A549 (cell line): ENCODE results near the gene BBIP1. TPM values are rescaled to one million over a fixed set of nuclear protein-coding genes. Genes with fewer than 3 reads are reported as not detected.

ENCODE experiments used
- ATAC-seq, 2 experiments: fragments of 200-7000 bp in 1 of 2; fragments of >200 bp in 1 of 2; cut with Nextera tagmentation in 1 of 2; cut with Tn5 transposase in 1 of 2; 3 replicates each; pipeline versions ENCODE4 v1.8.0 to v1.9.1; 2018 to 2020; ENCODE audit warnings: mild to moderate bottlenecking in 1 of 2, moderate library complexity in 1 of 2
- CTCF ChIA-PET: fragments of 300-600 bp; sonication (Branson Sonifier 250); formaldehyde crosslinking; extraction: SDS; loops from one replicate; lab custom pipeline; 2021; ENCODE audit warnings: antibody characterized with exemption, inconsistent platforms; lab: Yijun Ruan, JAX
- POLR2A ChIA-PET: fragments of 350-600 bp; formaldehyde crosslinking; extraction: SDS; loops from one replicate; lab custom pipeline; 2021; ENCODE audit warnings: antibody characterized with exemption, inconsistent platforms; lab: Yijun Ruan, JAX
- DNase-seq, 2 experiments: peaks; one replicate each; pipeline versions ENCODE4 v3.0.0 to v3.0.0-alpha.2; 2011 to 2016; ENCODE audit warnings: low read depth in 1 of 2, low spot score in 1 of 2
- FAIRE-seq: peaks from 2 replicates; lab custom pipeline; 2011; peaks lifted over from hg19 to GRCh38; lab: Jason Lieb, UNC
- H3K27ac ChIP-seq, 2 experiments: fragments of >200 bp; sonication (Bioruptor Twin); formaldehyde crosslinking; 3 replicates each; pipeline ENCODE4 v1.5.1; 2016 to 2017
- H3K4me1 ChIP-seq: fragments of >200 bp; sonication (Bioruptor Twin); formaldehyde crosslinking; 3 replicates; pipeline ENCODE4 v1.6.1; 2016
- H3K4me2 ChIP-seq: fragments of >200 bp; sonication (Bioruptor Twin); formaldehyde crosslinking; 3 replicates; pipeline ENCODE4 v1.6.1; 2016
- H3K4me3 ChIP-seq: fragments of >200 bp; sonication (Bioruptor Twin); formaldehyde crosslinking; 3 replicates; pipeline ENCODE4 v1.5.1; 2016
- H3K9me3 ChIP-seq: fragments of >200 bp; sonication (Bioruptor Twin); formaldehyde crosslinking; 3 replicates; pipeline ENCODE4 v1.6.1; 2016
- BCL3 ChIP-seq: fragments of >200 bp; sonication (Bioruptor Twin); formaldehyde crosslinking; IDR thresholded peaks from 3 replicates; pipeline ENCODE4 v1.6.1; 2016
- CBX8 ChIP-seq: fragments of 200-600 bp; sonication (generic); IDR thresholded peaks from 2 replicates; pipeline ENCODE4 v1.6.1; 2016
- CEBPB ChIP-seq, 2 experiments: fragments of >200 bp in 1 of 2; sonication (Bioruptor Twin) in 1 of 2; formaldehyde crosslinking in 1 of 2; IDR thresholded peaks; 2 replicates each; pipeline ENCODE4 v1.6.1; 2012 to 2016
- CHD4 ChIP-seq: fragments of 200-600 bp; sonication (generic); IDR thresholded peaks from 2 replicates; pipeline ENCODE4 v1.6.1; 2016; ENCODE audit warnings: antibody characterized with exemption, mild to moderate bottlenecking, borderline replicate concordance
- CTCF ChIP-seq: fragments of >200 bp; sonication (Bioruptor Twin); formaldehyde crosslinking; IDR thresholded peaks from 3 replicates; pipeline ENCODE4 v1.5.1; 2016
- EHMT2 ChIP-seq: fragments of 200-600 bp; sonication (generic); IDR thresholded peaks from 2 replicates; pipeline ENCODE4 v1.6.1; 2016; ENCODE audit warnings: antibody characterized with exemption, low read depth, mild to moderate bottlenecking, moderate library complexity
- EP300 ChIP-seq, 2 experiments: fragments of >200 bp; sonication (Bioruptor Twin); formaldehyde crosslinking; IDR thresholded peaks; 2 replicates in 1 of 2; 3 replicates in 1 of 2; pipeline ENCODE4 v1.6.1; 2016 to 2017
- FOSB ChIP-seq: fragments of 250-450 bp; sonication (Bioruptor Pico); IDR thresholded peaks from 2 replicates; pipeline ENCODE4 v1.5.0; 2020; ENCODE audit warnings: mild to moderate bottlenecking, moderate library complexity
- FOSL2 ChIP-seq, 2 experiments: fragments of 450-650 bp in 1 of 2; fragments of >200 bp in 1 of 2; sonication (Bioruptor Twin) in 1 of 2; formaldehyde crosslinking; IDR thresholded peaks; 2 replicates each; pipeline versions ENCODE4 v1.5.0 to v1.6.1; 2016 to 2020; ENCODE audit warnings: mild to moderate bottlenecking in 1 of 2, moderate library complexity in 1 of 2
- GATA3 ChIP-seq: IDR thresholded peaks from 2 replicates; pipeline ENCODE4 v1.6.1; 2012; ENCODE audit warnings: borderline replicate concordance
- HDAC2 ChIP-seq: fragments of 200-600 bp; sonication (generic); IDR thresholded peaks from 2 replicates; pipeline ENCODE4 v1.6.1; 2016
- HEYL ChIP-seq: fragments of 250-450 bp; sonication (Bioruptor Pico); IDR thresholded peaks from 2 replicates; pipeline ENCODE4 v1.8.0; 2021; ENCODE audit warnings: mild to moderate bottlenecking, moderate library complexity
- HOXA7 ChIP-seq: fragments of 250-450 bp; sonication (Bioruptor Pico); IDR thresholded peaks from 2 replicates; pipeline ENCODE4 v1.5.0; 2020; ENCODE audit warnings: mild to moderate bottlenecking, moderate library complexity
- JUN ChIP-seq, 2 experiments: fragments of >200 bp; sonication (Bioruptor Twin); formaldehyde crosslinking; IDR thresholded peaks; 2 replicates in 1 of 2; 3 replicates in 1 of 2; pipeline ENCODE4 v1.6.1; 2016 to 2017
- JUNB ChIP-seq: fragments of >200 bp; sonication (Bioruptor Twin); formaldehyde crosslinking; IDR thresholded peaks from 2 replicates; pipeline ENCODE4 v1.6.1; 2016
- MAZ ChIP-seq: fragments of 150-350 bp; IDR thresholded peaks from 2 replicates; pipeline ENCODE4 v1.6.1; 2014; ENCODE audit warnings: antibody characterized with exemption, low read depth, low read length, borderline replicate concordance
- NPAS2 ChIP-seq: fragments of 250-450 bp; sonication (Bioruptor Pico); IDR thresholded peaks from 2 replicates; pipeline ENCODE4 v1.8.0; 2022; ENCODE audit warnings: mild to moderate bottlenecking, moderate library complexity, borderline replicate concordance
- NR3C1 ChIP-seq: fragments of >200 bp; sonication (Bioruptor Twin); formaldehyde crosslinking; IDR thresholded peaks from 3 replicates; pipeline ENCODE4 v1.6.1; 2017
- POLR2AphosphoS2 ChIP-seq: conservative IDR thresholded peaks from 2 replicates; pipeline ENCODE4 v1.6.1; 2012; ENCODE audit warnings: low read length, improper control_type of control experiment, inconsistent platforms
- RFX5 ChIP-seq: fragments of 450-650 bp; IDR thresholded peaks from 2 replicates; pipeline ENCODE4 v1.7.1; 2014; ENCODE audit warnings: antibody characterized with exemption, mild to moderate bottlenecking, moderate library complexity
- TFCP2L1 ChIP-seq: fragments of 250-450 bp; sonication (Bioruptor Pico); IDR thresholded peaks from 2 replicates; pipeline ENCODE4 v1.5.0; 2021; ENCODE audit warnings: mild to moderate bottlenecking
- TP53 ChIP-seq: fragments of 250-450 bp; sonication (Bioruptor Pico); IDR thresholded peaks from 2 replicates; pipeline ENCODE4 v1.5.0; 2021; ENCODE audit warnings: mild to moderate bottlenecking, moderate library complexity
- ZC3H11A ChIP-seq: fragments of 450-650 bp; IDR thresholded peaks from 2 replicates; pipeline ENCODE4 v1.6.1; 2014; ENCODE audit warnings: antibody characterized with exemption, mild to moderate bottlenecking
- ZFP36 ChIP-seq: fragments of 450-650 bp; IDR thresholded peaks from 2 replicates; pipeline ENCODE4 v1.6.1; 2014; ENCODE audit warnings: borderline replicate concordance; ENCODE audit not compliant: partially characterized antibody
- ZNF302 ChIP-seq: fragments of 250-450 bp; sonication (Bioruptor Pico); IDR thresholded peaks from 2 replicates; pipeline ENCODE4 v1.9.0; 2021; ENCODE audit warnings: inconsistent platforms, mild to moderate bottlenecking, moderate library complexity
- ZSCAN20 ChIP-seq: fragments of 250-450 bp; sonication (Bioruptor Pico); IDR thresholded peaks from 2 replicates; pipeline ENCODE4 v1.8.0; 2022; ENCODE audit warnings: mild to moderate bottlenecking, moderate library complexity
- WGBS: methylation state at CpG from one replicate; pipeline ENCODE4 v1.1.6; 2017; ENCODE audit errors: missing lambda C conversion rate; 5-methylcytosine and 5-hydroxymethylcytosine counted together
- polyA plus RNA-seq, 4 experiments: library from polyadenylated mRNA; depleted of rRNA in 3 of 4; stranded (reverse); fragments of >200 nt; fragmentation: RNase III in 1 of 4; extraction: RNeasy Plus Mini Kit Qiagen cat#74134 plus additional on column Dnase treatment in 1 of 4; gene quantifications; 2 replicates in 3 of 4; 3 replicates in 1 of 4; pipeline ENCODE4 v1.2.3, GENCODE V29; 2011 to 2017
- TF ChIP-seq, protein P1 (sequence below): IDR thresholded peaks from 2 replicates; pipeline ENCODE4 v1.6.1; 2012

BBIP1 gene
- polyA plus RNA-seq, 2 of the 4 experiments (the other 2 are of a cell fraction) = 57.2 to 83.4 TPM

DNA sequence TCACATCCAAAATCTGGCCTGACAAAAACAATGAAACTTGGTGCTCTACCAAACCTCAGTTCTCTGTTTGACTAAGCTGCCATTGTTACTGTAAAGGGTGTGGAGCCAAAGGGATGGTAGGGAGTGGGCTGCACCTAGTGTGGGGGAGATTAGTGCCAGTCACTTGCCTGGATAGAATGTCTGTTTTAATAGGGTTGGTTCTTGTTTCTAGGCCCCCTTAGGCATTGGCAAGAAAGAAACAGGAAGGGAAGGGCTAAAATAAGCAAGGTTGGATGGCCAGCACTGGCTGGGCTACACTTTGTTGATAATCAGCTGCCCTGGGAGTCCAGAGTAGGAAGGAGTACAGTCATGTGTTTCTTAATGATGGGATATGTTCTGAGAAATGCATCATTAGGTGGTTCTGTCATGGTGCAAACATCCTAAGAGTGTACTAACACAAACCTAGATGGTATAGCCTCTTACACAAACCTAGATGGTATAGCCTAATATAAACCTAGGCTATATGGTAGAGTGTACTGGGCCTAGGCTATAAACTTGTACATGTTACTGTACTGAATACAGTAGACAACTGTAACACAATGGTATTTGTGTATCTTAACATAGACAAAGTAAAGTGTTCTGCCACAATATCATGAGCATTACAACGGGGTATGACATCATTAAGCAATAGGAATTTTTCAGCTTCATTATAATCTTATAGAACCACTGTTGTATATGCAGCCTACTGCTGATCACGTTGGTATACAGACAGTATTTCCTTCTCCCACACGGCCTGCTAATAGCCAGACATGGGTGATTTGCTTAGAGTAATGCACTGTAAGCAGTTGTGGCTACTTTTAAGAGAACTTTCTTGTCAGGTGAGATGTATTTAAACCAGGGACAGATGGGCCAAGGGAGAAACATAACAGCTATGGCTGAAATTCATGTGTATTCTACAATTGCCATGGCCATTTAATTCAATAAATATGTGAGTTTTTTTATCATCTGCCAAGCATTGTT, 15.4 kb downstream of the BBIP1 start:
- Histone ChIP-seq H3K9me3 (no peaks in the 10 kb centered on the region), H3K27ac (peak overlapping the region; percentile 64 to 78), H3K4me3 (no peak overlapping the region), H3K4me1 (peaks cover 20% of the 10 kb centered on the region), H3K4me2 (peak overlapping the region; percentile 48; the same call in 2 of the 3 replicates)
- TF ChIP-seq ZNF302 (CRISPR knock-in tag) = no peak
- no peak for TF ChIP-seq CHD4
- TF ChIP-seq GATA3 = no peak
- no peak for TF ChIP-seq MAZ
- no peak for TF ChIP-seq ZSCAN20 (CRISPR knock-in tag)
- TF ChIP-seq ZFP36 = no peak
- TF ChIP-seq CBX8 = no peak
- TF ChIP-seq EHMT2 = no peak
- TF ChIP-seq, protein P1, sequence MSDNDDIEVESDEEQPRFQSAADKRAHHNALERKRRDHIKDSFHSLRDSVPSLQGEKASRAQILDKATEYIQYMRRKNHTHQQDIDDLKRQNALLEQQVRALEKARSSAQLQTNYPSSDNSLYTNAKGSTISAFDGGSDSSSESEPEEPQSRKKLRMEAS = no peak
- 83% methylated on average over 3 of the region's 3 CpGs for WGBS
- CTCF ChIA-PET = interaction anchor here (0.8 to 2.0 kb wide), 4 partner anchors 9 to 597 kb away, joined by 3 to 8 read pairs (median 3); no protein-coding TSS in a partner anchor
- ATAC-seq = peak in 1 of 2 experiments; percentile 46; a peak in 4 of 6 replicates
- POLR2A ChIA-PET = no interaction called here
- no peak for FAIRE-seq
- no peak for DNase-seq

GRCh38 chr10:110901954-110902819, 16.8 kb downstream of the BBIP1 start:
- TF ChIP-seq HDAC2 (no peak), ZNF302 (CRISPR knock-in tag) (no peak), EP300 (IDR thresholded peaks at IDR 0.05) (no peak), ZFP36 (no peak), HOXA7 (CRISPR knock-in tag) (no peak), CEBPB (IDR thresholded peaks at IDR 0.05) (peak; percentile 76 to 85; a peak in 3 of 4 replicates), MAZ (no peak), ZC3H11A (no peak), NR3C1 (no peak), FOSB (CRISPR knock-in tag) (no peak), NPAS2 (CRISPR knock-in tag) (no peak), TFCP2L1 (CRISPR knock-in tag) (no peak), JUN (IDR thresholded peaks at IDR 0.05) (peak in 1 of 2 experiments; percentile 23; a peak in 1 of 5 replicates), CTCF (no peak), TP53 (CRISPR knock-in tag) (no peak), RFX5 (no peak), HEYL (no peak), FOSL2 (IDR thresholded peaks at IDR 0.05) (no peak), FOSL2 (CRISPR knock-in tag; IDR thresholded peaks at IDR 0.05) (peak; percentile 50), JUNB (0 out of 2 replicates have a peak, but pooled peaks have one; percentile 38), POLR2AphosphoS2 (0 out of 2 replicates have a peak, but pooled peaks have one; percentile 24), ZSCAN20 (CRISPR knock-in tag) (no peak), BCL3 (no peak)
- TF ChIP-seq, protein P1 = no peak
- TF ChIP-seq, all 56 proteins: peak for 5
- ChIA-PET CTCF (interaction anchor here (0.6 to 2.4 kb wide), 10 partner anchors 9 to 595 kb away, joined by 3 to 8 read pairs (median 4); partner anchors contain the start of gene PDCD4), POLR2A (interaction anchor here (0.6 to 2.6 kb wide), 3 partner anchors 16 to 266 kb away, joined by 3 to 20 read pairs (median 3); partner anchors contain the start of genes BBIP1 and SHOC2)
- DNase-seq (peak; percentile 28 to 47), ATAC-seq (peak; percentile 72 to 89), FAIRE-seq (no peak)
- H3K4me2 ChIP-seq = peak overlapping the region; percentile 48
- no peak overlapping the region for H3K4me3 ChIP-seq
- H3K27ac ChIP-seq = peak overlapping the region; percentile 64 to 78
- 72% methylated on average over 7 of the region's 7 CpGs for WGBS
- H3K9me3 ChIP-seq = no peaks in the 10 kb centered on the region
- peaks cover 25% of the 10 kb centered on the region for H3K4me1 ChIP-seq
